HepG2 (cell line): ENCODE measurements around the gene GMEB2. TPM values are rescaled to one million over a fixed set of nuclear protein-coding genes. Genes with fewer than 3 reads are reported as not detected.

Experiments used
- CEBPG ChIP-seq: IDR thresholded peaks from 2 replicates; pipeline ENCODE4 v1.6.1; 2016
- ERF ChIP-seq: IDR thresholded peaks from 2 replicates; pipeline ENCODE4 v1.6.1; 2018; ENCODE audit warnings: missing biosample characterization, missing genetic modification reagents
- FOSL2 ChIP-seq: sonication (generic); formaldehyde crosslinking; IDR thresholded peaks from 2 replicates; pipeline ENCODE4 v1.4.0; 2020; ENCODE audit warnings: missing genetic modification reagents
- GABPB1 ChIP-seq: IDR thresholded peaks from 2 replicates; pipeline ENCODE4 v1.6.1; 2016; ENCODE audit warnings: mild to moderate bottlenecking, missing genetic modification reagents, moderate library complexity, missing compliant biosample characterization
- JUN ChIP-seq: sonication (generic); formaldehyde crosslinking; IDR thresholded peaks from 2 replicates; pipeline ENCODE4 v1.4.0; 2020; ENCODE audit warnings: mild to moderate bottlenecking, missing genetic modification reagents
- KDM5B ChIP-seq: sonication (generic); formaldehyde crosslinking; IDR thresholded peaks from 2 replicates; pipeline ENCODE4 v1.4.0; 2020; ENCODE audit warnings: missing genetic modification reagents, mild to moderate bottlenecking, borderline replicate concordance
- KLF11 ChIP-seq: IDR thresholded peaks from 2 replicates; pipeline ENCODE4 v1.6.1; 2016; ENCODE audit warnings: missing compliant biosample characterization
- MAZ ChIP-seq, 2 experiments: sonication (generic) in 1 of 2; formaldehyde crosslinking in 1 of 2; IDR thresholded peaks; 2 replicates each; pipeline versions ENCODE4 v1.5.0 to v1.6.1; 2012 to 2020; ENCODE audit warnings: low read depth in 2 of 2, mild to moderate bottlenecking in 2 of 2, borderline replicate concordance in 1 of 2, improper control_type of control experiment in 1 of 2, low read length in 1 of 2, missing genetic modification reagents in 1 of 2, moderate library complexity in 1 of 2
- MED1 ChIP-seq: sonication (generic); formaldehyde crosslinking; IDR thresholded peaks from 2 replicates; pipeline ENCODE4 v1.4.0; 2020; ENCODE audit warnings: missing genetic modification reagents
- SP4 ChIP-seq: sonication (generic); formaldehyde crosslinking; IDR thresholded peaks from 2 replicates; pipeline ENCODE4 v1.8.1; 2023; ENCODE audit warnings: mild to moderate bottlenecking, missing genetic modification reagents
- THAP11 ChIP-seq: IDR thresholded peaks from 2 replicates; pipeline ENCODE4 v1.6.1; 2016; ENCODE audit warnings: missing biosample characterization, missing genetic modification reagents
- TOPORS ChIP-seq: sonication (generic); formaldehyde crosslinking; IDR thresholded peaks from 2 replicates; pipeline ENCODE4 v1.8.0; 2023; ENCODE audit warnings: mild to moderate bottlenecking, missing genetic modification reagents
- ZKSCAN5 ChIP-seq: sonication (generic); formaldehyde crosslinking; IDR thresholded peaks from 2 replicates; pipeline ENCODE4 v1.5.1; 2020; ENCODE audit warnings: mild to moderate bottlenecking, missing genetic modification reagents
- ZNF143 ChIP-seq: sonication (generic); formaldehyde crosslinking; IDR thresholded peaks from 2 replicates; pipeline ENCODE4 v1.4.0; 2020; ENCODE audit warnings: missing genetic modification reagents
- ZNF776 ChIP-seq: sonication (generic); formaldehyde crosslinking; IDR thresholded peaks from 2 replicates; pipeline ENCODE4 v1.4.0; 2020; ENCODE audit warnings: mild to moderate bottlenecking, missing genetic modification reagents
- polyA plus RNA-seq, 8 experiments: library from polyadenylated mRNA; depleted of rRNA in 3 of 8; stranded (reverse) in 7 of 8; unstranded in 1 of 8; fragments of >200 nt; fragmentation: Illumina TruSeq in 4 of 8; extraction: Trizol in 4 of 8; gene quantifications; 2 replicates each; pipeline versions ENCODE4 v1.2.1 to v1.2.3, GENCODE V29; 2011 to 2016; ENCODE audit warnings: low read depth in 4 of 8, missing spikeins in 1 of 8, mixed read lengths in 1 of 8; ENCODE audit not compliant: insufficient read depth in 1 of 8
- total RNA-seq, 5 experiments: library from RNA; depleted of rRNA; stranded (reverse); fragments of >200 nt; fragmentation: Illumina TruSeq; extraction: Trizol; gene quantifications; 2 replicates each; pipeline ENCODE4 v1.2.3, GENCODE V29; 2016; ENCODE audit warnings: low read depth in 1 of 5
- TF ChIP-seq, protein P1 (sequence below): sonication (generic); formaldehyde crosslinking; IDR thresholded peaks from 2 replicates; pipeline ENCODE4 v1.4.0; 2020; ENCODE audit warnings: missing genetic modification reagents
- TF ChIP-seq, protein P2 (sequence below): sonication (generic); formaldehyde crosslinking; IDR thresholded peaks from 2 replicates; pipeline ENCODE4 v1.4.0; 2020; ENCODE audit warnings: missing genetic modification reagents
- TF ChIP-seq, protein P3 (sequence below), 2 experiments: IDR thresholded peaks; 2 replicates each; pipeline ENCODE4 v1.6.1; 2011 to 2012; ENCODE audit warnings: low read length in 2 of 2, borderline replicate concordance in 1 of 2, low read depth in 1 of 2, mild to moderate bottlenecking in 1 of 2, moderate library complexity in 1 of 2
- TF ChIP-seq, protein P4 (sequence below): IDR thresholded peaks from 2 replicates; pipeline ENCODE4 v1.6.1; 2016; ENCODE audit warnings: missing biosample characterization, missing genetic modification reagents, low read depth

GMEB2 gene
- total and polyA plus RNA-seq, 2 of the 13 experiments (the other 11 are each of a cell fraction or from before 2014, with no cell fraction given) = 10.6 to 12.4 TPM

DNA sequence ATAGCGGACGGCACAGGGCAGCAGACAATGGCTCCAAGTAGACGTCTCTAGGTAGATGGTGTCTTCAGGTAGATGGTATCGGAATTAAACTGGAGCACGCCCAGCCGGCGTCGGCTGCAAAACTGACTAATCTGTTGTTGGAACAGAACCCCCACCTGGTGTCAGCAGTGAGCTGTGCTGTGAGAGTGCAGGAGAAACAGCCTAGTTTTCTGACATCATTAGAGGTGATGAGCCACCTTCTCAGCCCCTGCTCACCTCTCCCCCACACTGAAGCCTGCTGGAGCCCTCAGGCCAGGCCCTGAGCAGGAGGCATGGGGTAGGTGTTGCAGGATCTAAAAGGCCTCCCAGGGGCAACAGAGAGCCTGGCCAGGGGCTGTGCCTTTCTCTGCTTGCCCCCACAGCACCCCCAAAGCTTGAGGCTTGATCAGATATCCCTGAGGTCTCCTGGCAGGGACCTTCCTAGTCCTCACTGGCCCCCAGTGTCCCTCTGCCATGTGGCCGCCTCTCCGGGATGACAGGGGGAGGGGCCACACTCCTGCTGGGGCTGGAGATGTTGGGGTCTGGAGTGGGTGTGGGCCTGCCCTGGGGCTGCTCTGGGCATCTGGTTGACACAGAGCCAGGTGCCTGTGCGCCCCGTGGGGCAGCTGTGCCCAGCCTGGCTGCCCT lies 46.0 kb downstream of the GMEB2 start (continued):
- peak; percentile 54; the same call in 1 of the 2 replicates for TF ChIP-seq TOPORS
- TF ChIP-seq, protein P1, sequence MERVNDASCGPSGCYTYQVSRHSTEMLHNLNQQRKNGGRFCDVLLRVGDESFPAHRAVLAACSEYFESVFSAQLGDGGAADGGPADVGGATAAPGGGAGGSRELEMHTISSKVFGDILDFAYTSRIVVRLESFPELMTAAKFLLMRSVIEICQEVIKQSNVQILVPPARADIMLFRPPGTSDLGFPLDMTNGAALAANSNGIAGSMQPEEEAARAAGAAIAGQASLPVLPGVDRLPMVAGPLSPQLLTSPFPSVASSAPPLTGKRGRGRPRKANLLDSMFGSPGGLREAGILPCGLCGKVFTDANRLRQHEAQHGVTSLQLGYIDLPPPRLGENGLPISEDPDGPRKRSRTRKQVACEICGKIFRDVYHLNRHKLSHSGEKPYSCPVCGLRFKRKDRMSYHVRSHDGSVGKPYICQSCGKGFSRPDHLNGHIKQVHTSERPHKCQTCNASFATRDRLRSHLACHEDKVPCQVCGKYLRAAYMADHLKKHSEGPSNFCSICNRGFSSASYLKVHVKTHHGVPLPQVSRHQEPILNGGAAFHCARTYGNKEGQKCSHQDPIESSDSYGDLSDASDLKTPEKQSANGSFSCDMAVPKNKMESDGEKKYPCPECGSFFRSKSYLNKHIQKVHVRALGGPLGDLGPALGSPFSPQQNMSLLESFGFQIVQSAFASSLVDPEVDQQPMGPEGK = peak; percentile 43; the same call in 1 of the 2 replicates
- TF ChIP-seq, protein P2, sequence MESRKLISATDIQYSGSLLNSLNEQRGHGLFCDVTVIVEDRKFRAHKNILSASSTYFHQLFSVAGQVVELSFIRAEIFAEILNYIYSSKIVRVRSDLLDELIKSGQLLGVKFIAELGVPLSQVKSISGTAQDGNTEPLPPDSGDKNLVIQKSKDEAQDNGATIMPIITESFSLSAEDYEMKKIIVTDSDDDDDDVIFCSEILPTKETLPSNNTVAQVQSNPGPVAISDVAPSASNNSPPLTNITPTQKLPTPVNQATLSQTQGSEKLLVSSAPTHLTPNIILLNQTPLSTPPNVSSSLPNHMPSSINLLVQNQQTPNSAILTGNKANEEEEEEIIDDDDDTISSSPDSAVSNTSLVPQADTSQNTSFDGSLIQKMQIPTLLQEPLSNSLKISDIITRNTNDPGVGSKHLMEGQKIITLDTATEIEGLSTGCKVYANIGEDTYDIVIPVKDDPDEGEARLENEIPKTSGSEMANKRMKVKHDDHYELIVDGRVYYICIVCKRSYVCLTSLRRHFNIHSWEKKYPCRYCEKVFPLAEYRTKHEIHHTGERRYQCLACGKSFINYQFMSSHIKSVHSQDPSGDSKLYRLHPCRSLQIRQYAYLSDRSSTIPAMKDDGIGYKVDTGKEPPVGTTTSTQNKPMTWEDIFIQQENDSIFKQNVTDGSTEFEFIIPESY = peak; percentile 69
- TF ChIP-seq KLF11 (CRISPR knock-in tag) = 0 out of 2 replicates have a peak, but pooled peaks have one; percentile 59
- peak; percentile 30; the same call in 1 of the 2 replicates for TF ChIP-seq KDM5B
- TF ChIP-seq ZNF143 = peak; percentile 21; the same call in 1 of the 2 replicates
- peak; percentile 66; the same call in 1 of the 2 replicates for TF ChIP-seq ERF (CRISPR knock-in tag)
- 0 out of 2 replicates have a peak, but pooled peaks have one; percentile 55 for TF ChIP-seq JUN (CRISPR knock-in tag)
- TF ChIP-seq MED1 (CRISPR knock-in tag) = peak; percentile 26; the same call in 1 of the 2 replicates
- TF ChIP-seq GABPB1 (CRISPR knock-in tag) = peak; percentile 37
- 0 out of 2 replicates have a peak, but pooled peaks have one; percentile 50 for TF ChIP-seq MAZ (IDR thresholded peaks at IDR 0.05; ENCODE audit: borderline replicate concordance, low read depth, low read length)
- 0 out of 2 replicates have a peak, but pooled peaks have one; percentile 34 for TF ChIP-seq MAZ (CRISPR knock-in tag; IDR thresholded peaks at IDR 0.05; ENCODE audit: low read depth)
- TF ChIP-seq, protein P3, sequence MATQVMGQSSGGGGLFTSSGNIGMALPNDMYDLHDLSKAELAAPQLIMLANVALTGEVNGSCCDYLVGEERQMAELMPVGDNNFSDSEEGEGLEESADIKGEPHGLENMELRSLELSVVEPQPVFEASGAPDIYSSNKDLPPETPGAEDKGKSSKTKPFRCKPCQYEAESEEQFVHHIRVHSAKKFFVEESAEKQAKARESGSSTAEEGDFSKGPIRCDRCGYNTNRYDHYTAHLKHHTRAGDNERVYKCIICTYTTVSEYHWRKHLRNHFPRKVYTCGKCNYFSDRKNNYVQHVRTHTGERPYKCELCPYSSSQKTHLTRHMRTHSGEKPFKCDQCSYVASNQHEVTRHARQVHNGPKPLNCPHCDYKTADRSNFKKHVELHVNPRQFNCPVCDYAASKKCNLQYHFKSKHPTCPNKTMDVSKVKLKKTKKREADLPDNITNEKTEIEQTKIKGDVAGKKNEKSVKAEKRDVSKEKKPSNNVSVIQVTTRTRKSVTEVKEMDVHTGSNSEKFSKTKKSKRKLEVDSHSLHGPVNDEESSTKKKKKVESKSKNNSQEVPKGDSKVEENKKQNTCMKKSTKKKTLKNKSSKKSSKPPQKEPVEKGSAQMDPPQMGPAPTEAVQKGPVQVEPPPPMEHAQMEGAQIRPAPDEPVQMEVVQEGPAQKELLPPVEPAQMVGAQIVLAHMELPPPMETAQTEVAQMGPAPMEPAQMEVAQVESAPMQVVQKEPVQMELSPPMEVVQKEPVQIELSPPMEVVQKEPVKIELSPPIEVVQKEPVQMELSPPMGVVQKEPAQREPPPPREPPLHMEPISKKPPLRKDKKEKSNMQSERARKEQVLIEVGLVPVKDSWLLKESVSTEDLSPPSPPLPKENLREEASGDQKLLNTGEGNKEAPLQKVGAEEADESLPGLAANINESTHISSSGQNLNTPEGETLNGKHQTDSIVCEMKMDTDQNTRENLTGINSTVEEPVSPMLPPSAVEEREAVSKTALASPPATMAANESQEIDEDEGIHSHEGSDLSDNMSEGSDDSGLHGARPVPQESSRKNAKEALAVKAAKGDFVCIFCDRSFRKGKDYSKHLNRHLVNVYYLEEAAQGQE (IDR thresholded peaks at IDR 0.05; ENCODE audit: borderline replicate concordance in 1 of 2, low read depth in 1 of 2, low read length in 2 of 2) = no peak
- peak; percentile 95 for TF ChIP-seq ZKSCAN5
- TF ChIP-seq, protein P4, sequence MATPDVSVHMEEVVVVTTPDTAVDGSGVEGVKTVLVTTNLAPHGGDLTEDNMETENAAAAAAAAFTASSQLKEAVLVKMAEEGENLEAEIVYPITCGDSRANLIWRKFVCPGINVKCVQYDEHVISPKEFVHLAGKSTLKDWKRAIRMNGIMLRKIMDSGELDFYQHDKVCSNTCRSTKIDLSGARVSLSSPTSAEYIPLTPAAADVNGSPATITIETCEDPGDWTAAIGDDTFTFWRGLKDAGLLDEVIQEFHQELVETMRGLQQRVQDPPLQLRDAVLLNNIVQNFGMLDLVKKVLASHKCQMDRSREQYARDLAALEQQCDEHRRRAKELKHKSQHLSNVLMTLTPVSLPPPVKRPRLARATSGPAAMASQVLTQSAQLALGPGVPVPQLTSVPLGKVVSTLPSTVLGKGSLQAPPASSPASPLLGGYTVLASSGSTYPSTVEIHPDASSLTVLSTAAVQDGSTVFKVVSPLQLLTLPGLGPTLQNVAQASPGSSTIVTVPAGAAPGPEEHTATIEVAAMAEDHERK (CRISPR knock-in tag) = 0 out of 2 replicates have a peak, but pooled peaks have one; percentile 31
- TF ChIP-seq ZNF776 (CRISPR knock-in tag) = 0 out of 2 replicates have a peak, but pooled peaks have one; percentile 3
- peak; percentile 68; the same call in 1 of the 2 replicates for TF ChIP-seq THAP11 (CRISPR knock-in tag)
- TF ChIP-seq SP4 (CRISPR knock-in tag) = 0 out of 2 replicates have a peak, but pooled peaks have one; percentile 37
- 0 out of 2 replicates have a peak, but pooled peaks have one; percentile 4 for TF ChIP-seq CEBPG (CRISPR knock-in tag)
- TF ChIP-seq FOSL2 = peak; percentile 54; the same call in 1 of the 2 replicates
